GM12864 (cell line): ENCODE data around the gene NSUN3.

Experiments used
- DNase-seq: peaks from one replicate; pipeline ENCODE4 v3.0.0-alpha.2; 2011; ENCODE audit warnings: low read depth
- H3K4me3 ChIP-seq: 2 replicates; pipeline ENCODE4 v1.5.1; 2011; ENCODE audit warnings: mild to moderate bottlenecking, low read depth, low read length, control low read depth
- CTCF ChIP-seq: IDR thresholded peaks from 2 replicates; pipeline ENCODE4 v1.5.1; 2011; ENCODE audit warnings: low read depth, mild to moderate bottlenecking, moderate library complexity, low read length, control low read depth, inconsistent platforms; ENCODE audit errors: missing control alignments

NSUN3 gene

GRCh38 chr3:94083261-94083660, 20.4 kb downstream of the NSUN3 start:
- H3K4me3 ChIP-seq: no peak overlapping the region
- TF ChIP-seq CTCF: no peak
- no peak for DNase-seq

GRCh38 chr3:94089126-94089525, 26.3 kb downstream of the NSUN3 start:
- H3K4me3 ChIP-seq: no peak overlapping the region
- TF ChIP-seq CTCF: no peak
- no peak for DNase-seq

GRCh38 chr3:94092086-94092485, 29.2 kb downstream of the NSUN3 start:
- no peak overlapping the region for H3K4me3 ChIP-seq
- no peak for TF ChIP-seq CTCF
- DNase-seq: no peak

- no peak overlapping the region for H3K4me3 ChIP-seq
- no peak for TF ChIP-seq CTCF
Observed at GRCh38 chr3:94093151-94093550, 30.3 kb downstream of the NSUN3 start.

GRCh38 chr3:94095111-94095510, 32.2 kb downstream of the NSUN3 start:
- H3K4me3 ChIP-seq: no peak overlapping the region
- DNase-seq: no peak
- no peak for TF ChIP-seq CTCF

More at GRCh38 chr3:94093151-94093550, 30.3 kb downstream of the NSUN3 start:
- no peak for DNase-seq

GRCh38 chr3:94098452-94098851, 35.6 kb downstream of the NSUN3 start:
- TF ChIP-seq CTCF: no peak
- DNase-seq: no peak
- H3K4me3 ChIP-seq: no peak overlapping the region

- TF ChIP-seq CTCF: no peak
- no peak for DNase-seq
- H3K4me3 ChIP-seq: no peak overlapping the region
Observed at GRCh38 chr3:94099311-94099710, 36.5 kb downstream of the NSUN3 start.
